H1 (cell line): ENCODE results near the gene DPYD. TPM values are rescaled to one million over a fixed set of nuclear protein-coding genes. Genes with fewer than 3 reads are reported as not detected.

Experiments used
- CTCF ChIA-PET: fragments of 300-600 bp; sonication (Branson Sonifier 250); formaldehyde crosslinking; loops from one replicate; lab custom pipeline; 2021; ENCODE audit not compliant: partially characterized antibody; lab: Charles Lee
- POLR2A ChIA-PET: fragments of 300-600 bp; sonication (Branson Sonifier 250); formaldehyde crosslinking; loops from one replicate; lab custom pipeline; 2021; ENCODE audit warnings: inconsistent platforms; ENCODE audit not compliant: partially characterized antibody; lab: Charles Lee
- DNase-seq, 2 experiments: peaks; one replicate each; pipeline versions ENCODE4 v3.0.0 to v3.0.0-alpha.2; 2010 to 2022; ENCODE audit warnings: low spot score in 2 of 2, low read depth in 1 of 2, mixed read lengths in 1 of 2
- FAIRE-seq: peaks from 2 replicates; lab custom pipeline; 2011; peaks lifted over from hg19 to GRCh38; lab: Jason Lieb, UNC
- H2AFZ ChIP-seq: 2 replicates; pipeline ENCODE4 v1.8.1; 2012; ENCODE audit warnings: low read length, inconsistent platforms
- H2AK5ac ChIP-seq: 2 replicates; pipeline ENCODE4 v1.6.1; 2013; ENCODE audit warnings: low read depth, low read length
- H2BK120ac ChIP-seq: replicated peaks from 2 replicates; pipeline ENCODE3; 2013; ENCODE audit warnings: low read depth, low read length, inconsistent platforms
- H2BK12ac ChIP-seq: 2 replicates; pipeline ENCODE4 v1.6.1; 2013; ENCODE audit warnings: low read depth, low read length
- H2BK15ac ChIP-seq: 2 replicates; pipeline ENCODE4 v1.6.1; 2013; ENCODE audit warnings: low read length
- H2BK20ac ChIP-seq: 2 replicates; pipeline ENCODE4 v1.6.1; 2013; ENCODE audit warnings: low read length
- H2BK5ac ChIP-seq: 2 replicates; pipeline ENCODE4 v1.6.1; 2013; ENCODE audit warnings: low read depth, low read length
- H3K14ac ChIP-seq: 2 replicates; pipeline ENCODE4 v1.6.1; 2013; ENCODE audit warnings: inconsistent platforms; ENCODE audit not compliant: insufficient read length
- H3K18ac ChIP-seq: 2 replicates; pipeline ENCODE4 v1.6.1; 2013; ENCODE audit warnings: low read length; ENCODE audit errors: extremely low read depth
- H3K23ac ChIP-seq: 2 replicates; pipeline ENCODE4 v1.6.1; 2013; ENCODE audit warnings: inconsistent platforms; ENCODE audit not compliant: insufficient read length
- H3K23me2 ChIP-seq: 2 replicates; pipeline ENCODE4 v1.6.1; 2013; ENCODE audit warnings: low read depth, low read length
- H3K27ac ChIP-seq: 2 replicates; pipeline ENCODE4 v1.6.1; 2011; ENCODE audit warnings: low read depth, low read length, inconsistent platforms
- H3K27me3 ChIP-seq, 4 experiments: replicated peaks in 1 of 4; 1 replicate in 1 of 4; 2 replicates in 3 of 4; pipeline versions ENCODE4 v1.6.1 to v1.8.1; 2011 to 2013; ENCODE audit warnings: low read length in 3 of 4, mild to moderate bottlenecking in 3 of 4, inconsistent platforms in 2 of 4, mixed read lengths in 2 of 4, moderate library complexity in 1 of 4; ENCODE audit not compliant: control insufficient read depth in 3 of 4, insufficient read depth in 3 of 4; ENCODE audit errors: extremely low read depth in 1 of 4
- H3K36me3 ChIP-seq, 4 experiments: 2 replicates each; pipeline versions ENCODE4 v1.6.1 to v1.8.1; 2011 to 2013; ENCODE audit warnings: mild to moderate bottlenecking in 4 of 4, low read length in 3 of 4, moderate library complexity in 2 of 4, control low read depth in 1 of 4, inconsistent platforms in 1 of 4; ENCODE audit not compliant: insufficient read depth in 4 of 4, control insufficient read depth in 2 of 4
- H3K4ac ChIP-seq: replicated peaks from 2 replicates; pipeline ENCODE3; 2013; ENCODE audit warnings: low read length, low read depth, mixed read lengths, inconsistent platforms; ENCODE audit not compliant: insufficient read length
- H3K4me1 ChIP-seq, 4 experiments: replicated peaks in 1 of 4; 1 replicate in 1 of 4; 2 replicates in 3 of 4; pipeline versions ENCODE4 v1.6.1 to v1.8.1; 2011 to 2013; ENCODE audit warnings: low read length in 3 of 4, inconsistent platforms in 2 of 4, mixed read lengths in 1 of 4; ENCODE audit not compliant: insufficient read depth in 4 of 4, control insufficient read depth in 3 of 4
- H3K4me2 ChIP-seq, 2 experiments: 2 replicates each; pipeline versions ENCODE4 v1.6.1 to v1.8.1; 2011 to 2013; ENCODE audit warnings: low read depth in 2 of 2, low read length in 2 of 2, control low read depth in 1 of 2, inconsistent platforms in 1 of 2, mild to moderate bottlenecking in 1 of 2; ENCODE audit not compliant: insufficient read depth in 1 of 2
- H3K4me3 ChIP-seq, 4 experiments: fragments of 200-600, 300-600 bp in 1 of 4; sonication (generic), shearing (Covaris generic), sonication (Bioruptor Twin) in 1 of 4; 2 replicates each; pipeline versions ENCODE4 v1.5.1 to v1.8.1; 2011 to 2016; ENCODE audit warnings: low read length in 4 of 4, low read depth in 3 of 4, control low read depth in 2 of 4, inconsistent platforms in 2 of 4, mild to moderate bottlenecking in 2 of 4, mixed read lengths in 1 of 4, moderate library complexity in 1 of 4; ENCODE audit not compliant: insufficient read depth in 2 of 4; ENCODE audit errors: extremely low read depth in 1 of 4
- H3K56ac ChIP-seq: replicated peaks from 2 replicates; pipeline ENCODE3; 2013; ENCODE audit warnings: low read depth, mild to moderate bottlenecking, mixed read lengths, low read length, inconsistent platforms; ENCODE audit not compliant: insufficient read length
- H3K79me1 ChIP-seq: 2 replicates; pipeline ENCODE4 v1.6.1; 2013; ENCODE audit warnings: low read depth, low read length, control low read depth
- H3K79me2 ChIP-seq, 2 experiments: 2 replicates each; pipeline versions ENCODE4 v1.6.1 to v1.8.1; 2012 to 2013; ENCODE audit warnings: low read length in 2 of 2, mild to moderate bottlenecking in 2 of 2, inconsistent platforms in 1 of 2; ENCODE audit not compliant: insufficient read depth in 2 of 2, control insufficient read depth in 1 of 2
- H3K9ac ChIP-seq, 4 experiments: replicated peaks in 1 of 4; 1 replicate in 1 of 4; 2 replicates in 3 of 4; pipeline versions ENCODE4 v1.6.1 to v1.8.1; 2011 to 2013; ENCODE audit warnings: low read depth in 3 of 4, low read length in 3 of 4, control low read depth in 2 of 4, mild to moderate bottlenecking in 2 of 4, moderate library complexity in 2 of 4, inconsistent platforms in 1 of 4; ENCODE audit errors: extremely low read depth in 1 of 4
- H3K9me3 ChIP-seq, 2 experiments: 2 replicates each; pipeline versions ENCODE4 v1.6.1 to v1.8.1; 2012 to 2013; ENCODE audit warnings: mild to moderate bottlenecking in 2 of 2, moderate library complexity in 2 of 2, control low read depth in 1 of 2, inconsistent platforms in 1 of 2, low read depth in 1 of 2, low read length in 1 of 2, mixed read lengths in 1 of 2; ENCODE audit not compliant: insufficient read depth in 2 of 2
- H4K20me1 ChIP-seq, 2 experiments: replicated peaks in 1 of 2; 2 replicates each; pipeline versions ENCODE3 to v1.8.1; 2011 to 2013; ENCODE audit warnings: inconsistent platforms in 2 of 2, low read length in 2 of 2, mild to moderate bottlenecking in 1 of 2; ENCODE audit not compliant: insufficient read depth in 2 of 2, control insufficient read depth in 1 of 2
- H4K5ac ChIP-seq: 2 replicates; pipeline ENCODE4 v1.6.1; 2013; ENCODE audit warnings: low read length, low read depth, mixed read lengths, inconsistent platforms; ENCODE audit not compliant: insufficient read length
- H4K8ac ChIP-seq: 2 replicates; pipeline ENCODE4 v1.8.0; 2013; ENCODE audit warnings: mild to moderate bottlenecking, moderate library complexity, low read length, inconsistent platforms; ENCODE audit not compliant: insufficient read depth; ENCODE audit errors: extremely low read depth
- H4K91ac ChIP-seq: replicated peaks from 2 replicates; pipeline ENCODE3; 2013; ENCODE audit warnings: low read length, mixed read lengths, inconsistent platforms; ENCODE audit not compliant: insufficient read length
- CEBPB ChIP-seq: IDR thresholded peaks from 2 replicates; pipeline ENCODE4 v1.6.1; 2012; ENCODE audit warnings: low read depth, low read length
- HDAC6 ChIP-seq: IDR thresholded peaks from one replicate; pipeline ENCODE4 v1.7.1; 2012; ENCODE audit warnings: low read depth, mild to moderate bottlenecking, inconsistent platforms, low read length, moderate library complexity
- JUN ChIP-seq: IDR thresholded peaks from 2 replicates; pipeline ENCODE4 v1.6.1; 2011; ENCODE audit warnings: low read depth, mild to moderate bottlenecking, improper control_type of control experiment, low read length
- NANOG ChIP-seq: IDR thresholded peaks from 2 replicates; pipeline ENCODE4 v1.6.1; 2011; ENCODE audit warnings: low read length, low read depth, mild to moderate bottlenecking, inconsistent platforms; ENCODE audit not compliant: insufficient read depth, poor library complexity, severe bottlenecking
- POLR2A ChIP-seq, 2 experiments: IDR thresholded peaks; 1 replicate in 1 of 2; 2 replicates in 1 of 2; pipeline ENCODE4 v1.6.1; 2011; ENCODE audit warnings: low read depth in 2 of 2, low read length in 2 of 2, mild to moderate bottlenecking in 2 of 2; ENCODE audit errors: control extremely low read depth in 1 of 2
- RBBP5 ChIP-seq: IDR thresholded peaks from 2 replicates; pipeline ENCODE4 v1.7.1; 2012; ENCODE audit warnings: low read depth, mild to moderate bottlenecking, inconsistent platforms, low read length, moderate library complexity, borderline replicate concordance
- RNF2 ChIP-seq: fragments of 200-900, 300-1000 bp; sonication (generic); IDR thresholded peaks from 2 replicates; pipeline ENCODE4 v1.7.1; 2016; ENCODE audit warnings: borderline replicate concordance, low read depth, mild to moderate bottlenecking, antibody characterized with exemption, low read length; ENCODE audit not compliant: poor library complexity, severe bottlenecking; ENCODE audit errors: missing control alignments
- SIX5 ChIP-seq: IDR thresholded peaks from 2 replicates; pipeline ENCODE4 v1.6.1; 2011; ENCODE audit warnings: mild to moderate bottlenecking, low read depth, low read length
- SP2 ChIP-seq: IDR thresholded peaks from 2 replicates; pipeline ENCODE4 v1.6.1; 2012; ENCODE audit warnings: mild to moderate bottlenecking, low read length, inconsistent platforms
- SUZ12 ChIP-seq: fragments of 200-600 bp; sonication (generic); IDR thresholded peaks from 2 replicates; pipeline ENCODE4 v1.6.1; 2012; ENCODE audit warnings: mild to moderate bottlenecking, inconsistent platforms, low read length, moderate library complexity, mixed read lengths
- TAF1 ChIP-seq: IDR thresholded peaks from 2 replicates; pipeline ENCODE4 v1.6.1; 2011; ENCODE audit warnings: mild to moderate bottlenecking, low read depth, low read length
- TBP ChIP-seq: IDR thresholded peaks from 2 replicates; pipeline ENCODE4 v1.6.1; 2011; ENCODE audit warnings: low read depth, low read length, improper control_type of control experiment
- WGBS, 2 experiments: shearing (Covaris generic) in 1 of 2; methylation state at CpG; one replicate each; pipeline versions ENCODE4 v1.1.6 to v1.1.7; 2013 to 2015; ENCODE audit warnings: low lambda C conversion rate in 2 of 2, mixed read lengths in 2 of 2, inconsistent platforms in 1 of 2, low coverage in 1 of 2, missing lambda C conversion rate in 1 of 2; ENCODE audit not compliant: insufficient replicate concordance in 2 of 2, insufficient coverage in 1 of 2, insufficient read length in 1 of 2; ENCODE audit errors: extremely low coverage in 1 of 2, missing lambda C conversion rate in 1 of 2; 5-methylcytosine and 5-hydroxymethylcytosine counted together
- polyA plus RNA-seq, 7 experiments: library from polyadenylated mRNA; depleted of rRNA in 3 of 7; stranded (reverse) in 5 of 7; unstranded in 2 of 7; fragments of >200 nt in 5 of 7; fragments of 200-250 nt in 2 of 7; gene quantifications; 1 replicate in 5 of 7; 2 replicates in 1 of 7; 4 replicates in 1 of 7; pipeline versions ENCODE4 v1.2.1 to v1.2.3, GENCODE V29; 2011 to 2013; ENCODE audit warnings: missing spikeins in 2 of 7, mixed read lengths in 2 of 7
- total RNA-seq: library from RNA; stranded (reverse); fragmentation: NEBNext Ultra II Directional; extraction: Animal tissue kit (Norgen Biotek cat#: 25700); gene quantifications from 2 replicates; pipeline ENCODE4 v1.2.1, GENCODE V29; 2021

Gene DPYD
- total and polyA plus RNA-seq, 2 of the 8 experiments (the other 6 are each of a cell fraction or from before 2014, with no cell fraction given): 0.29 to 0.73 TPM

GRCh38 chr1:97728436-97728835, 192.4 kb downstream of the DPYD start:
- no peak for FAIRE-seq

More at GRCh38 chr1:97728436-97728835, 192.4 kb downstream of the DPYD start:
- Histone ChIP-seq H2BK15ac (no peak overlapping the region), H2BK20ac (no peak overlapping the region), H3K79me1 (no peaks in the 10 kb centered on the region), H3K56ac (no peak overlapping the region), H3K79me2 (no peaks in the 10 kb centered on the region), H3K36me3 (no peaks in the 10 kb centered on the region), H3K4me2 (no peak overlapping the region), H2BK120ac (no peak overlapping the region), H4K91ac (no peak overlapping the region), H3K4ac (no peak overlapping the region), H3K9ac (no peak overlapping the region), H2AK5ac (no peak overlapping the region), H3K4me1 (no peaks in the 10 kb centered on the region), H3K14ac (no peak overlapping the region), H2BK5ac (no peak overlapping the region), H3K27me3 (no peaks in the 10 kb centered on the region), H3K27ac (no peak overlapping the region), H2BK12ac (no peak overlapping the region), H4K5ac (no peak overlapping the region), H3K23me2 (no peaks in the 10 kb centered on the region), H3K9me3 (no peaks in the 10 kb centered on the region), H3K4me3 (no peak overlapping the region), H4K8ac (no peak overlapping the region), H2AFZ (no peak overlapping the region), H4K20me1 (no peaks in the 10 kb centered on the region), H3K18ac (no peak overlapping the region), H3K23ac (no peak overlapping the region)
- ChIA-PET CTCF (no interaction called here), POLR2A (no interaction called here)
- TF ChIP-seq SIX5 (no peak), SP2 (no peak), SUZ12 (no peak), TAF1 (no peak), RNF2 (no peak), RBBP5 (no peak), TBP (no peak), NANOG (no peak), POLR2A (IDR thresholded peaks at IDR 0.05; ENCODE audit: control extremely low read depth in 1 of 2, low read depth in 2 of 2, low read length in 2 of 2) (no peak), JUN (no peak), HDAC6 (no peak), CEBPB (no peak)
- no peak for DNase-seq
- WGBS, 2 experiments: 96% methylated on average over 1 of the region's 1 CpG; no CpG with 5 or more reads in 1 of the 2 experiments
